Bronchial epithelial cell (primary cell): ENCODE data around the gene STK32B. TPM values are rescaled to one million over a fixed set of nuclear protein-coding genes. Genes with fewer than 3 reads are reported as not detected.

Experiments
- DNase-seq: peaks from one replicate; pipeline ENCODE4 v3.0.0-alpha.2; 2010; ENCODE audit warnings: low read depth
- FAIRE-seq: peaks from 2 replicates; lab custom pipeline; 2011; peaks lifted over from hg19 to GRCh38; lab: Jason Lieb, UNC
- H3K27me3 ChIP-seq: 2 replicates; pipeline ENCODE4 v1.5.1; 2011; ENCODE audit warnings: low read length; ENCODE audit not compliant: control insufficient read depth, insufficient read depth
- H3K36me3 ChIP-seq: 2 replicates; pipeline ENCODE4 v1.5.1; 2011; ENCODE audit warnings: low read length; ENCODE audit not compliant: control insufficient read depth, insufficient read depth
- H3K4me3 ChIP-seq: 2 replicates; pipeline ENCODE4 v1.5.1; 2011; ENCODE audit warnings: mild to moderate bottlenecking, low read depth, low read length, control low read depth
- total RNA-seq: library from RNA; depleted of rRNA; stranded (reverse); fragments of >200 nt; gene quantifications from 2 replicates; pipeline ENCODE4 v1.2.1, GENCODE V29; 2014
- TF ChIP-seq, protein P1 (sequence below): IDR thresholded peaks from 2 replicates; pipeline ENCODE4 v1.5.1; 2011; ENCODE audit warnings: mild to moderate bottlenecking, moderate library complexity, low read length, control low read depth, inconsistent platforms; ENCODE audit not compliant: insufficient read depth, severe bottlenecking

STK32B gene
- total RNA-seq, 1 donor from 2014 or later: under 0.01 TPM

- H3K27me3 ChIP-seq: no peaks in the 10 kb centered on the region
- H3K36me3 ChIP-seq: no peaks in the 10 kb centered on the region
- TF ChIP-seq, protein P1, sequence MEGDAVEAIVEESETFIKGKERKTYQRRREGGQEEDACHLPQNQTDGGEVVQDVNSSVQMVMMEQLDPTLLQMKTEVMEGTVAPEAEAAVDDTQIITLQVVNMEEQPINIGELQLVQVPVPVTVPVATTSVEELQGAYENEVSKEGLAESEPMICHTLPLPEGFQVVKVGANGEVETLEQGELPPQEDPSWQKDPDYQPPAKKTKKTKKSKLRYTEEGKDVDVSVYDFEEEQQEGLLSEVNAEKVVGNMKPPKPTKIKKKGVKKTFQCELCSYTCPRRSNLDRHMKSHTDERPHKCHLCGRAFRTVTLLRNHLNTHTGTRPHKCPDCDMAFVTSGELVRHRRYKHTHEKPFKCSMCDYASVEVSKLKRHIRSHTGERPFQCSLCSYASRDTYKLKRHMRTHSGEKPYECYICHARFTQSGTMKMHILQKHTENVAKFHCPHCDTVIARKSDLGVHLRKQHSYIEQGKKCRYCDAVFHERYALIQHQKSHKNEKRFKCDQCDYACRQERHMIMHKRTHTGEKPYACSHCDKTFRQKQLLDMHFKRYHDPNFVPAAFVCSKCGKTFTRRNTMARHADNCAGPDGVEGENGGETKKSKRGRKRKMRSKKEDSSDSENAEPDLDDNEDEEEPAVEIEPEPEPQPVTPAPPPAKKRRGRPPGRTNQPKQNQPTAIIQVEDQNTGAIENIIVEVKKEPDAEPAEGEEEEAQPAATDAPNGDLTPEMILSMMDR: no peak
- DNase-seq (peak; percentile 45), FAIRE-seq (no peak)
- H3K4me3 ChIP-seq: no peak overlapping the region
These were observed 6.9 kb upstream of the STK32B start for GRCh38 chr4:5044341-5044740.

DNA sequence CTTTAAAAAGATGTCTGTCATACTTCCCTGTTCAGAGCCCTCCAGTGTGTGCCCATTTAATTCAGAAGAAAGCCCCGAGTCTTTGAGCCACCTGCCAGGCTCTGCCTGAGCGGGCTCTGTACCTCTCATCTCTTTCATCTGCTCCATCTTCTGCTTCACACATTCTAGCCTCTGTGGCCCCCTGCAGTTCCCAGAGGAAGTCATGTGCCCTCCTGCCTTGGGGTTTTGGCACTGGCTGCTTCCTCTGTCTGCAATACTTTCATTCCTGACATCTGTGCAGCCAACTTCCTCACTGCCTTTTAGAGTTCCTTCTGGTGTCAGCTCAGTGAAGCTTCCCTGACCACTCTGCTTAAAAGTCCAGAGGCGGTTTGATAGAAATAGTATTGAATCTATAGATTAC is 6.2 kb upstream of the STK32B start:
- Histone ChIP-seq H3K4me3 (no peak overlapping the region), H3K36me3 (no peaks in the 10 kb centered on the region), H3K27me3 (no peaks in the 10 kb centered on the region)
- DNase-seq (no peak), FAIRE-seq (no peak)
- TF ChIP-seq, protein P1: no peak

DNA sequence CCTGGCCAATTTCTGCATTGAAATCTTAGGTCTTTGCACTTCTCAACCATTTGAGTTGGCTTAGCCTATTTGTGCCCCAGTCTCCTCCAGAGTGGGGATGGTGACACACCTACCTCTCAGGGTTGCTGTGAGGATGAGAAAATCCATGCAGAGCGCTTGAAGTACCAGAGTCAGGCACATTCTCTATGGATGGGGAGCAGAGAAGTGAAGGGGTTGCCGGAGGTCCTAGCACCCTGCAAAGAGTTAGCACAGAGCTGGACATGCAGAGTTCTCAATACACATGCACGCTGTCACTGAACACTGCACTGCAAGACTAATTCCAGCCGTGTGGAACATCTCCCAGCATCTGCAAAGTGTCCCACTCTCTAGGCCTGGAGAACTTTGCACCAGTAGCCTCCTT is 2.6 kb upstream of the STK32B start:
- peaks cover 4% of the 10 kb centered on the region for H3K27me3 ChIP-seq
- no peak overlapping the region for H3K4me3 ChIP-seq
- H3K36me3 ChIP-seq: no peaks in the 10 kb centered on the region
- DNase-seq: no peak
- FAIRE-seq: no peak
- TF ChIP-seq, protein P1: no peak

DNA sequence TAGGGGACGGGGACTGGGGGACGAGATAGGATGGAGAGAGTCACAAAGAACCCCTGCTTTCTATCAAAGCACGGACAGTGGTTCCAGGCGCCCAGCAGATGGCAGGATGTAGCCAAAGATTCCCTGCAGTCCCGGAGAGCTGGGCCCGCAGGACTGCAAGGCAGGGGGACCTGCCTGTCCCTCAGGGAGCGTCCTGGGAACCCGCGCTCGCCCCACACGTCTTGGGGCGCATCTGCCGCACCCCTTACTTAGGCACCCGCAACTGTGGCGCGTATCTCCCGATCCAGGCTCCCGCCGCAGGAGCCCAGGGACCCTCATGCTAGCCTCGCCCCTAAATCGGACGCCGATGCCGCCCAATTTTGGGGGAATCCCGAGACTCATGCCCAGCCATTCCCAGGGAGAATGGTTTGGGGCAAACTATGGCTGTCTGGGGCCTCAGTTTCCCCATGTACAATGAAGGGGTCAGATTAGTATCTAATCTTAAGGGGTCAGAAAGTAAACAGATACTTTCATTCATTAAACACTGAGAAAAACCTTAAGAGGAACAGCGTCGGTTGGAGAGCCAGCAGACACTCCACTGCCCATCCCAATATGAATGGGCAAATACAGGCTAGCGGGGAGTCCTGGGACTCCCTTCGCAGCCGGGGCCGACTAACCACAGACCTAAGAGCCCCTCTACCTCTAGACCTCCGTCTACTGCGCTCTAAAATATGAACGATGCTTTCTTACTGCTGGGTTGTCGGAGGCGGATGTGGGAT is 581 bp upstream of the STK32B start:
- TF ChIP-seq, protein P1: peak; percentile 86
- H3K27me3 ChIP-seq: peaks cover 4% of the 10 kb centered on the region
- DNase-seq (peak; percentile 52), FAIRE-seq (no peak)
- peak overlapping the region; percentile 34 for H3K4me3 ChIP-seq
- no peaks in the 10 kb centered on the region for H3K36me3 ChIP-seq

DNA sequence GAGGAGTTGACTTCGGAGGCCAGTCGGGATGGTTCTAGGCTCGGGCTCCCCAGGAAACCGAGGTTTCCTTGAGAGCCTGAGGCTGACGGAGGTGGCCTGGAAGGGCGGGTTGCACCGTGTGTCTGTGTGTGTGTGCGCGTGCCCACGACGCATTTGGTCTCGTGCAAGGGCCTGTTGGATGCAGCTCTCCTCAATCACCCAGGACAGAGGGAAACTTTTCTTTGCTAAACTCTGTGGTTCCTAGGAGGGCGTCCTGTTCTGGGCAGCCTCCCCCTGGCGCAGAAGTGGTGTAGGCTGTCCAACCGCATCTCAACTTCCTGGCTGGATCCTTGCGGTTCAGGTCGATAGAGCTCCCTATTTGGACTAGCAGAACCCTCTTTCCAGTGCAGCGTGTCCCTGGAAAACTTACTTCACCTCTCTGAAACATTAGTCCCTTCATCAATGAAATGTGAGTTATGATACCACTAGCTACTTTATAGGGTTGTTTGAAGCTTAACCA is 973 bp downstream of the STK32B start:
- Histone ChIP-seq H3K36me3 (no peaks in the 10 kb centered on the region), H3K4me3 (no peak overlapping the region), H3K27me3 (peaks cover 4% of the 10 kb centered on the region)
- no peak for DNase-seq
- TF ChIP-seq, protein P1: no peak
- no peak for FAIRE-seq
